GM18498 (cell line): ENCODE measurements around the gene PXMP2.
"Not testable (repeated sequence)": the region's sequence is repeated elsewhere in the genome, so short reads cannot be mapped to it uniquely, and the experiment has no call there.

Experiments
- ATAC-seq: cut with Tn5 transposase; IDR thresholded peaks from one replicate; pipeline ENCODE4 v1.9.1; 2021; ENCODE audit warnings: mild to moderate bottlenecking, moderate library complexity; ENCODE audit not compliant: unreplicated experiment

PXMP2 gene

DNA sequence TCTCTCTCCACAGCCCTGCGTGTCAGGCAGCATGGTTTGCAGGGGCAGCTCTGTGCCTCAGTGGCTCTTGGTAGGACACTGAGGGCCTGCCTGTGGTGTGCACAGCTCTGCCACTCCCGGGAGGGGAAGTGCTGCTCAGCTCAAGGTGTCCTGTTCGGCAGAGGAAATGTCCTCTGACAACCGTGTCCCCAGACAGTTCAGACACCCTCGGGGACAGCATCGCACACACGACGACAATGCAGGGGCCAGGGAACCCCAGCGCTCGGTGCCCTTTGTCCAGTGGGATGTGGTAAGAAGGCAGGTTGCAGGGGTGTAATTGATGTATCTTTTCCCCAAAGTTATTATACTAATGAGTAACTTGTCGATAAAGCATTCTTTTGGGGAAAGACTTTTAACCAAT lies 60.0 kb downstream of the PXMP2 start:
- no peak for ATAC-seq

DNA sequence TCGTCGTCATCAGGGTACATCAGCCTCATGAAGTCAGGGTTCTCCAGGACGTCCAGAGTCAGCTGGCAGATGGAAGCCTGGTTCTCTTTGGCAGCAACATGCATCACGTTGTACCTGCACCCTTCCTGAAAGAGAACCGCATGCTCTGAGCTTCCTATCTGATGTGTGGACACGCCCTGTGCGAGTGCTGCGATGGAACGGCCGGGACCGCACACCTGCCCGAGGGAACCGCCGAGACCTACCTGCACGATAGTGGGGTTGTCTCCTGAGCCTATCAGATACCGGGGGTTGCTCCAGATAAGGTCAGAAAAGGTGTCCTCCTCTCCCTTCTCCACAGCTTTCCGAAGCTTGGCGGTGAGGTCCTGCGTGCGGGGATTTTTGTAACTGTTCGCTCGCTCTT lies 60.5 kb downstream of the PXMP2 start:
- no peak for ATAC-seq

DNA sequence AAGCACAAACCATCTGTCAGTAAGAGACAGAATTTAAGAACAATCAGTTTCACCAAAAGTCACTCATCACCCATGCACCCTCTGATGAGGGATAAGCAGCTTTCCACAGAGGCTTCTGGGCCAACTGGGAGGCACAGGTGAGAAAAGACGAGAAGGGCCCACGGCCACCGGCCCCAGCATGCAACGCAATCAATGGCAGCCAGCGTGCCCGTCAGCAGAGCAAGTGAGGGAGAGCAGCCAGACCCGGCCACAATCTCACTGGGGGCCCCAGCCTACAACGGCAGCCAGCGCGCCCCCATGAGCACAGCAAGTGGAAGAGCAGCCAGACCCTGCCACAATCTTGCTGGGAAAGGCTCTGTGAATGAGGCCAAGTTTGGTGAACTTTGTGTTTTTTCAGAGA lies 60.9 kb downstream of the PXMP2 start:
- no peak for ATAC-seq

DNA sequence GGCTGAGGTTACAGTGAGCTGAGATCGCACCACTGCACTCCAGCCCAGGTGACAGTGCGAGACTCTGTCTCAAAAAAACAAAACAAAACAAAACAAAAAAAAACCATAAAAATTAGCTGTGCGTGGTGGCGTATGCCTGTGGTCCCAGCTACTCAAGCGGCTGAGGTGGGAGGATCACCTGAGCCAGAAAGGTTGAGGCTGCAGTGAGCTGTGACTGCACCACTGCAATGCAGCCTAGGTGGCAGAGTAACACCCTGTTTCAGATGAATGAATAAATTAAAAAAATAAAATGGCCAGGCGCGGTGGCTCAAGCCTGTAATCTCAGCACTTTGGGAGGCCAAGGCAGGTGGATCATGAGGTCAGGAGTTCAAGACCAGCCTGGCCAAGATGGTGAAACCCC lies 66.3 kb downstream of the PXMP2 start:
- ATAC-seq = not testable (repeated sequence)

DNA sequence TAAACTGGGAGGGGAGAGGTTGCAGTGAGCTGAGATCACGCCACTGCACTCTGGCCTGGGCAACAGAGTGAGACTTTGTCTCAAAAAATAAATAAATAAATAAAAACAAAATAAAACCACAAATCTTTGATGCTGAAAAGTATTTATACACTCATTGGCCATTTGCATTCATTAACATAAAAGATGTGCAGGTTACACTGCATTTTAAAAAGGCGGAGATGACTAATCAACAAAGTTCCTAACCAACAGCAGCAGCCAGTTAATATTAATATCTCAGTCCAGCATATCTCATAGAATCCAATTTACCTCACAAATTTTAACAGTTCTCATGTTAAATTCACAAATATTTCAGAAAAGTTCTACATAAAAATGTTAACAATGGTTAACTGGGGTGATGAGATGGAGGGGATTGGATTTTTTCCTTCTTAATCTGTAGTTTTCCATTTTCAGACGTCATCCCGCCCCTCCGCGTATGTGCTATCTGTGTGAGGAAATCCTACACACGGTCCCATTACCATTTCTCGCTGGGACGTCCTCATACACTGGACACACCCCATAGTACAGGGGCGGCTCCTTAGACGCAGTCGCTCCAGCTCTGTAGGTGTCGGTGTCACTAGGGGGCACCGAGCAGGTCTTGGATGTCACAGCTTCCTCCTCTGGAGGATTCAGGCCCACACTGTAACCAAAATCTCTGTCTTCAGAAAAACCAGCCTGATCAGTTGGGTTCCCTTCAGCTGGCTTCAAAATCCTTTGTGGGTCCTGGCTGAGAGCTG lies 67.0 kb downstream of the PXMP2 start:
- no peak for ATAC-seq
